GM10266 (cell line): ENCODE measurements around the gene THBS4.
"Not testable (repeated sequence)": the region's sequence is repeated elsewhere in the genome, so short reads cannot be mapped to it uniquely, and the experiment has no call there.

ENCODE experiments used
- DNase-seq: peaks from one replicate; pipeline ENCODE4 v3.0.0; 2012; ENCODE audit errors: extremely low spot score
- CTCF ChIP-seq: IDR thresholded peaks from 2 replicates; pipeline ENCODE4 v1.5.1; 2012; ENCODE audit warnings: mild to moderate bottlenecking, low read depth; ENCODE audit not compliant: control insufficient read depth, insufficient read depth; ENCODE audit errors: missing control alignments

THBS4 gene

GRCh38 chr5:80103371-80103770 lies 68.2 kb downstream of the THBS4 start:
- DNase-seq: no peak
- TF ChIP-seq CTCF: no peak

- no peak for DNase-seq
- no peak for TF ChIP-seq CTCF
Measured at GRCh38 chr5:80105698-80106439, 70.7 kb downstream of the THBS4 start.

GRCh38 chr5:80106916-80107315 lies 71.8 kb downstream of the THBS4 start:
- no peak for TF ChIP-seq CTCF
- no peak for DNase-seq

- DNase-seq: no peak
- no peak for TF ChIP-seq CTCF
Measured at GRCh38 chr5:80109646-80110478, 74.7 kb downstream of the THBS4 start.

- DNase-seq: not testable (repeated sequence)
Measured at GRCh38 chr5:80111376-80111990, 76.3 kb downstream of the THBS4 start.

GRCh38 chr5:80114860-80115259 lies 79.7 kb downstream of the THBS4 start:
- no peak for TF ChIP-seq CTCF
- no peak for DNase-seq

GRCh38 chr5:80116000-80116399 lies 80.9 kb downstream of the THBS4 start:
- TF ChIP-seq CTCF: no peak
- DNase-seq: no peak
